ENCODE data around the gene ARFGAP1. TPM values are rescaled to one million over a fixed set of nuclear protein-coding genes. Genes with fewer than 3 reads are reported as not detected.

Gene ARFGAP1
- total RNA-seq, 4 donors from 2014 or later = 34.4 to 306 (median 99.3) TPM

GRCh38 chr20:63321148-63321831, 48.7 kb downstream of the ARFGAP1 start:
- TF ChIP-seq POLR2A (IDR thresholded peaks at IDR 0.05) (no peak), CTCF (IDR thresholded peaks at IDR 0.05) (no peak)
- H3K27me3 ChIP-seq = no peaks in the 10 kb centered on the region
- intact Hi-C loops (cut with DNase I; ENCODE audit: low total_unique reads) = no loop called here
- no peaks in the 10 kb centered on the region for H3K9me3 ChIP-seq
- no peak overlapping the region for H3K4me3 ChIP-seq
- H3K36me3 ChIP-seq = no peaks in the 10 kb centered on the region
- H3K27ac ChIP-seq = no peak overlapping the region
- DNase-seq = peak in 1 of 2 donors; percentile 66
- H3K4me1 ChIP-seq = no peaks in the 10 kb centered on the region

GRCh38 chr20:63322146-63322932, 49.7 kb downstream of the ARFGAP1 start:
- intact Hi-C loops (cut with DNase I; ENCODE audit: low total_unique reads) = no loop called here
- TF ChIP-seq POLR2A (IDR thresholded peaks at IDR 0.05) (no peak), CTCF (IDR thresholded peaks at IDR 0.05) (no peak)
- Histone ChIP-seq H3K36me3 (no peaks in the 10 kb centered on the region), H3K4me3 (no peak overlapping the region), H3K4me1 (no peaks in the 10 kb centered on the region), H3K27ac (no peak overlapping the region), H3K9me3 (no peaks in the 10 kb centered on the region), H3K27me3 (no peaks in the 10 kb centered on the region)
- DNase-seq = no peak

GRCh38 chr20:63322933-63323273, 50.3 kb downstream of the ARFGAP1 start:
- H3K36me3 ChIP-seq = no peaks in the 10 kb centered on the region
- H3K4me1 ChIP-seq = no peaks in the 10 kb centered on the region
- intact Hi-C loops (cut with DNase I; ENCODE audit: low total_unique reads) = no loop called here
- H3K27ac ChIP-seq = no peak overlapping the region
- no peak overlapping the region for H3K4me3 ChIP-seq
- DNase-seq = no peak
- no peak for TF ChIP-seq CTCF (IDR thresholded peaks at IDR 0.05)
- TF ChIP-seq POLR2A (IDR thresholded peaks at IDR 0.05) = no peak
- no peaks in the 10 kb centered on the region for H3K27me3 ChIP-seq
- no peaks in the 10 kb centered on the region for H3K9me3 ChIP-seq

- H3K27me3 ChIP-seq = no peaks in the 10 kb centered on the region
- no peaks in the 10 kb centered on the region for H3K9me3 ChIP-seq
- no peaks in the 10 kb centered on the region for H3K36me3 ChIP-seq
- TF ChIP-seq POLR2A (IDR thresholded peaks at IDR 0.05) (no peak), CTCF (IDR thresholded peaks at IDR 0.05) (no peak)
- no peak overlapping the region for H3K27ac ChIP-seq
- intact Hi-C loops (cut with DNase I; ENCODE audit: low total_unique reads) = no loop called here
- H3K4me1 ChIP-seq = no peaks in the 10 kb centered on the region
- DNase-seq = no peak
- H3K4me3 ChIP-seq = no peak overlapping the region
Observed at GRCh38 chr20:63323357-63323981, 50.9 kb downstream of the ARFGAP1 start.

- no peaks in the 10 kb centered on the region for H3K4me1 ChIP-seq
- H3K4me3 ChIP-seq = no peak overlapping the region
- H3K36me3 ChIP-seq = no peaks in the 10 kb centered on the region
- H3K27me3 ChIP-seq = no peaks in the 10 kb centered on the region
- intact Hi-C loops (cut with DNase I; ENCODE audit: low total_unique reads) = no loop called here
- DNase-seq = no peak
- TF ChIP-seq CTCF (IDR thresholded peaks at IDR 0.05) (no peak), POLR2A (IDR thresholded peaks at IDR 0.05) (no peak)
- no peaks in the 10 kb centered on the region for H3K9me3 ChIP-seq
- H3K27ac ChIP-seq = no peak overlapping the region
Observed at GRCh38 chr20:63325021-63325471, 52.4 kb downstream of the ARFGAP1 start.

Data from uterus (tissue), 4 donors.